ENCODE results near the gene C5orf15. TPM values are rescaled to one million over a fixed set of nuclear protein-coding genes. Genes with fewer than 3 reads are reported as not detected.

C5orf15 gene
- total RNA-seq, 1 experiment from 2014 or later, result 28.8 TPM

DNA sequence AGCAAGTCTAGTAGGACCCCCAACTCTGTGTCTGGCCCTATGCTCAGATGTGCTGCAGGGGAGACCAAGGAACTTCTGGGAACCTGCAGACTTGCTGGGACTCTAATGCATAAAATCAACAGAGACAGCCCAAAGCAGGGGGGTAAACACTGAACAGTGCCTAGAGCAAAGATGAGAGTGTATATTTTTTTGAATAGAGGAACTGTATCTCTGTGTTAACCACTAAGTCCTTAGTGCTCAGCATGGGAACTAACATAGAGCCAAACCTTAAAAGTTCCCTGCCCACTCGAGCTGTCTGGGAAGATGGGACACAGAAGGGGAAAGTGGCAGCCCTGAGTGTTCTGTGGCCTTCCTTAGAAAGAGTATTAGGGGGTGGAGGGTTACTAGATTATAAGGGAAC lies 51.9 kb downstream of the C5orf15 start:
- RAD21 ChIA-PET (ENCODE audit: low non-redundant PET in 1 of 2, low total read pairs in 2 of 2, uncharacterized antibody in 2 of 2, unreplicated experiment in 2 of 2), result no interaction called here
- H4K20me1 ChIP-seq (ENCODE audit: insufficient read depth), result no peaks in the 10 kb centered on the region
- CTCF ChIA-PET, result no interaction called here

DNA sequence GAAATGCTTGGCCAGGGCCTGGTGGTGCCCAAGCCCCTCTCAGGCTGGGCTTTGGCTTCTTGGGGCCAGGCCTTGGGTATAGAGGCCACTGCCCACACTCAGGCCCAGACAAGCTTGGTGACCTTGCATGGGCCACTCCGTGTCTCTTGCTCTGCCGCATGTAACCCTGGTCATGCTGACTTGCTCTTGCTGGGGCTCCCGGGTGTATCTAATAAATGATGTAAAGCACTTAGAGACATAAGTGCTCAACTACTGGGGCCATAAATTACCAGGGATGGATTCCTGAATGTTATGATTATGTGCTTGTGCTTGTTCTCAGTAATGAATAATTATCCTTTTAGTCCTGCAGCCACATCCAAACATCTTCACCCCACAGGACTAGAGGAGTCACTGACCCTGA lies 54.0 kb downstream of the C5orf15 start:
- Histone ChIP-seq H3K9ac (ENCODE audit: low read length) (no peak overlapping the region), H3K9me2 (ENCODE audit: insufficient read depth) (no peaks in the 10 kb centered on the region), H3K4me3 (replicated peaks in 1 of 2; ENCODE audit: low read depth in 1 of 2, low read length in 2 of 2) (no peak overlapping the region), H4K20me1 (ENCODE audit: insufficient read depth) (no peaks in the 10 kb centered on the region), H3K4me2 (ENCODE audit: low read length) (no peak overlapping the region), H3K79me2 (ENCODE audit: insufficient read depth, low read length) (no peaks in the 10 kb centered on the region), H3K4me1 (ENCODE audit: control insufficient read depth in 1 of 2, insufficient read depth in 2 of 2, low read length in 2 of 2) (no peaks in the 10 kb centered on the region), H3K27me3 (ENCODE audit: insufficient read depth, low read length) (no peaks in the 10 kb centered on the region), H3K9me3 (ENCODE audit: control insufficient read depth in 1 of 2, insufficient read depth in 1 of 2, low read depth in 1 of 2, low read length in 2 of 2) (no peaks in the 10 kb centered on the region), H3K27ac (ENCODE audit: low read depth, low read length) (no peak overlapping the region), H2AFZ (ENCODE audit: low read depth, low read length, poor library complexity, severe bottlenecking) (no peak overlapping the region), H3K36me3 (ENCODE audit: control insufficient read depth in 1 of 2, insufficient read depth in 2 of 2, low read length in 2 of 2) (no peaks in the 10 kb centered on the region)
- no TSS peak for BruUV-seq (replicated peaks)
- POLR2A ChIA-PET, result no interaction called here
- RAD21 ChIA-PET (ENCODE audit: low non-redundant PET in 1 of 2, low total read pairs in 2 of 2, uncharacterized antibody in 2 of 2, unreplicated experiment in 2 of 2), result no interaction called here
- intact Hi-C loops (cut with micrococcal nuclease), result no loop called here
- CTCF ChIA-PET, result no interaction called here
- ATAC-seq, result no peak
- no peak for DNase-seq (ENCODE audit: low read depth, low spot score)
- TF ChIP-seq, protein P1, sequence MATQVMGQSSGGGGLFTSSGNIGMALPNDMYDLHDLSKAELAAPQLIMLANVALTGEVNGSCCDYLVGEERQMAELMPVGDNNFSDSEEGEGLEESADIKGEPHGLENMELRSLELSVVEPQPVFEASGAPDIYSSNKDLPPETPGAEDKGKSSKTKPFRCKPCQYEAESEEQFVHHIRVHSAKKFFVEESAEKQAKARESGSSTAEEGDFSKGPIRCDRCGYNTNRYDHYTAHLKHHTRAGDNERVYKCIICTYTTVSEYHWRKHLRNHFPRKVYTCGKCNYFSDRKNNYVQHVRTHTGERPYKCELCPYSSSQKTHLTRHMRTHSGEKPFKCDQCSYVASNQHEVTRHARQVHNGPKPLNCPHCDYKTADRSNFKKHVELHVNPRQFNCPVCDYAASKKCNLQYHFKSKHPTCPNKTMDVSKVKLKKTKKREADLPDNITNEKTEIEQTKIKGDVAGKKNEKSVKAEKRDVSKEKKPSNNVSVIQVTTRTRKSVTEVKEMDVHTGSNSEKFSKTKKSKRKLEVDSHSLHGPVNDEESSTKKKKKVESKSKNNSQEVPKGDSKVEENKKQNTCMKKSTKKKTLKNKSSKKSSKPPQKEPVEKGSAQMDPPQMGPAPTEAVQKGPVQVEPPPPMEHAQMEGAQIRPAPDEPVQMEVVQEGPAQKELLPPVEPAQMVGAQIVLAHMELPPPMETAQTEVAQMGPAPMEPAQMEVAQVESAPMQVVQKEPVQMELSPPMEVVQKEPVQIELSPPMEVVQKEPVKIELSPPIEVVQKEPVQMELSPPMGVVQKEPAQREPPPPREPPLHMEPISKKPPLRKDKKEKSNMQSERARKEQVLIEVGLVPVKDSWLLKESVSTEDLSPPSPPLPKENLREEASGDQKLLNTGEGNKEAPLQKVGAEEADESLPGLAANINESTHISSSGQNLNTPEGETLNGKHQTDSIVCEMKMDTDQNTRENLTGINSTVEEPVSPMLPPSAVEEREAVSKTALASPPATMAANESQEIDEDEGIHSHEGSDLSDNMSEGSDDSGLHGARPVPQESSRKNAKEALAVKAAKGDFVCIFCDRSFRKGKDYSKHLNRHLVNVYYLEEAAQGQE (IDR thresholded peaks at IDR 0.05; ENCODE audit: low read depth), result no peak
- TF ChIP-seq JUND (IDR thresholded peaks at IDR 0.05) (no peak), EGR1 (IDR thresholded peaks at IDR 0.05; ENCODE audit: low read depth) (no peak), SIN3A (IDR thresholded peaks at IDR 0.05; ENCODE audit: low read depth) (no peak), EZH2phosphoT487 (IDR thresholded peaks at IDR 0.05; ENCODE audit: borderline replicate concordance) (no peak), ZNF274 (IDR thresholded peaks at IDR 0.05; ENCODE audit: low read depth, low read length) (no peak), RAD21 (IDR thresholded peaks at IDR 0.05; ENCODE audit: low read depth) (no peak), CEBPB (IDR thresholded peaks at IDR 0.05; ENCODE audit: low read depth) (no peak)
- TF ChIP-seq, protein P2, sequence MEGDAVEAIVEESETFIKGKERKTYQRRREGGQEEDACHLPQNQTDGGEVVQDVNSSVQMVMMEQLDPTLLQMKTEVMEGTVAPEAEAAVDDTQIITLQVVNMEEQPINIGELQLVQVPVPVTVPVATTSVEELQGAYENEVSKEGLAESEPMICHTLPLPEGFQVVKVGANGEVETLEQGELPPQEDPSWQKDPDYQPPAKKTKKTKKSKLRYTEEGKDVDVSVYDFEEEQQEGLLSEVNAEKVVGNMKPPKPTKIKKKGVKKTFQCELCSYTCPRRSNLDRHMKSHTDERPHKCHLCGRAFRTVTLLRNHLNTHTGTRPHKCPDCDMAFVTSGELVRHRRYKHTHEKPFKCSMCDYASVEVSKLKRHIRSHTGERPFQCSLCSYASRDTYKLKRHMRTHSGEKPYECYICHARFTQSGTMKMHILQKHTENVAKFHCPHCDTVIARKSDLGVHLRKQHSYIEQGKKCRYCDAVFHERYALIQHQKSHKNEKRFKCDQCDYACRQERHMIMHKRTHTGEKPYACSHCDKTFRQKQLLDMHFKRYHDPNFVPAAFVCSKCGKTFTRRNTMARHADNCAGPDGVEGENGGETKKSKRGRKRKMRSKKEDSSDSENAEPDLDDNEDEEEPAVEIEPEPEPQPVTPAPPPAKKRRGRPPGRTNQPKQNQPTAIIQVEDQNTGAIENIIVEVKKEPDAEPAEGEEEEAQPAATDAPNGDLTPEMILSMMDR (IDR thresholded peaks at IDR 0.05 in 2 of 3, conservative IDR thresholded peaks at IDR 0.05 in 1 of 3; ENCODE audit: borderline replicate concordance in 1 of 3, insufficient read depth in 1 of 3, low read depth in 2 of 3, low read length in 2 of 3), result no peak
- TF ChIP-seq, protein P3, sequence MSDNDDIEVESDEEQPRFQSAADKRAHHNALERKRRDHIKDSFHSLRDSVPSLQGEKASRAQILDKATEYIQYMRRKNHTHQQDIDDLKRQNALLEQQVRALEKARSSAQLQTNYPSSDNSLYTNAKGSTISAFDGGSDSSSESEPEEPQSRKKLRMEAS (IDR thresholded peaks at IDR 0.05), result no peak
- TF ChIP-seq, protein P4, sequence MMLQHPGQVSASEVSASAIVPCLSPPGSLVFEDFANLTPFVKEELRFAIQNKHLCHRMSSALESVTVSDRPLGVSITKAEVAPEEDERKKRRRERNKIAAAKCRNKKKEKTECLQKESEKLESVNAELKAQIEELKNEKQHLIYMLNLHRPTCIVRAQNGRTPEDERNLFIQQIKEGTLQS (IDR thresholded peaks at IDR 0.05), result no peak

More for the DNA sequence above, 51.9 kb downstream of the C5orf15 start:
- H3K79me2 ChIP-seq (ENCODE audit: insufficient read depth, low read length), result no peaks in the 10 kb centered on the region
- no peak overlapping the region for H3K9ac ChIP-seq (ENCODE audit: low read length)
- no peak overlapping the region for H2AFZ ChIP-seq (ENCODE audit: low read depth, low read length, poor library complexity, severe bottlenecking)
- no peak overlapping the region for H3K4me3 ChIP-seq (replicated peaks in 1 of 2; ENCODE audit: low read depth in 1 of 2, low read length in 2 of 2)
- H3K27me3 ChIP-seq (ENCODE audit: insufficient read depth, low read length), result no peaks in the 10 kb centered on the region
- no peak overlapping the region for H3K27ac ChIP-seq (ENCODE audit: low read depth, low read length)
- H3K4me1 ChIP-seq (ENCODE audit: control insufficient read depth in 1 of 2, insufficient read depth in 2 of 2, low read length in 2 of 2), result no peaks in the 10 kb centered on the region
- BruUV-seq (replicated peaks), result no TSS peak
- POLR2A ChIA-PET, result no interaction called here
- TF ChIP-seq, protein P5, sequence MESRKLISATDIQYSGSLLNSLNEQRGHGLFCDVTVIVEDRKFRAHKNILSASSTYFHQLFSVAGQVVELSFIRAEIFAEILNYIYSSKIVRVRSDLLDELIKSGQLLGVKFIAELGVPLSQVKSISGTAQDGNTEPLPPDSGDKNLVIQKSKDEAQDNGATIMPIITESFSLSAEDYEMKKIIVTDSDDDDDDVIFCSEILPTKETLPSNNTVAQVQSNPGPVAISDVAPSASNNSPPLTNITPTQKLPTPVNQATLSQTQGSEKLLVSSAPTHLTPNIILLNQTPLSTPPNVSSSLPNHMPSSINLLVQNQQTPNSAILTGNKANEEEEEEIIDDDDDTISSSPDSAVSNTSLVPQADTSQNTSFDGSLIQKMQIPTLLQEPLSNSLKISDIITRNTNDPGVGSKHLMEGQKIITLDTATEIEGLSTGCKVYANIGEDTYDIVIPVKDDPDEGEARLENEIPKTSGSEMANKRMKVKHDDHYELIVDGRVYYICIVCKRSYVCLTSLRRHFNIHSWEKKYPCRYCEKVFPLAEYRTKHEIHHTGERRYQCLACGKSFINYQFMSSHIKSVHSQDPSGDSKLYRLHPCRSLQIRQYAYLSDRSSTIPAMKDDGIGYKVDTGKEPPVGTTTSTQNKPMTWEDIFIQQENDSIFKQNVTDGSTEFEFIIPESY (IDR thresholded peaks at IDR 0.05; ENCODE audit: extremely low read depth, insufficient replicate concordance, low read length), result no peak
- H3K36me3 ChIP-seq (ENCODE audit: control insufficient read depth in 1 of 2, insufficient read depth in 2 of 2, low read length in 2 of 2), result no peaks in the 10 kb centered on the region
- no peak for ATAC-seq
- intact Hi-C loops (cut with micrococcal nuclease), result no loop called here
- no peak overlapping the region for H3K4me2 ChIP-seq (ENCODE audit: low read length)
- DNase-seq (ENCODE audit: low read depth, low spot score), result no peak
- no peaks in the 10 kb centered on the region for H3K9me2 ChIP-seq (ENCODE audit: insufficient read depth)
- no peaks in the 10 kb centered on the region for H3K9me3 ChIP-seq (ENCODE audit: control insufficient read depth in 1 of 2, insufficient read depth in 1 of 2, low read depth in 1 of 2, low read length in 2 of 2)

All from HCT116 (cell line).